Measurements from ENCODE around the gene TFDP3.

- no peak for TF ChIP-seq REST (IDR thresholded peaks at IDR 0.05; ENCODE audit: insufficient read depth in 1 of 2, low read depth in 2 of 2, low read length in 2 of 2)
- TF ChIP-seq POLR2AphosphoS5 (IDR thresholded peaks at IDR 0.05; ENCODE audit: low read depth, low read length), result no peak
These were observed 5.0 kb downstream of the TFDP3 start for GRCh38 chrX:133213117-133213516.
